HEK293 (cell line): ENCODE measurements around the gene MGMT.
A peak's percentile ranks its signal among the peaks of the same experiment; 100 is the strongest.

Source experiments
- CTCF ChIA-PET: fragments of 350-600 bp; formaldehyde crosslinking; extraction: SDS; loops from one replicate; lab custom pipeline; 2021; ENCODE audit warnings: antibody characterized with exemption; lab: Yijun Ruan, JAX
- POLR2A ChIA-PET: fragments of 300-600 bp; formaldehyde crosslinking; extraction: SDS; loops from one replicate; lab custom pipeline; 2020; ENCODE audit warnings: antibody characterized with exemption, inconsistent platforms; lab: Yijun Ruan, JAX
- H3K27ac ChIP-seq: fragments of 200-500 bp; sonication (Bioruptor generic); 2 replicates; pipeline ENCODE4 v1.5.1; 2014; ENCODE audit warnings: low read depth, low read length, control low read depth, inconsistent platforms; ENCODE audit errors: extremely low read depth
- H3K36me3 ChIP-seq, 2 experiments: fragments of 200-500 bp in 1 of 2; sonication (Bioruptor generic) in 1 of 2; 1 replicate in 1 of 2; 2 replicates in 1 of 2; pipeline ENCODE4 v1.5.1; 2014 to 2017; ENCODE audit warnings: inconsistent platforms in 2 of 2, low read length in 2 of 2; ENCODE audit not compliant: control insufficient read depth in 2 of 2, insufficient read depth in 1 of 2
- H3K4me1 ChIP-seq: fragments of 200-500 bp; sonication (Bioruptor generic); 2 replicates; pipeline ENCODE4 v1.5.1; 2014; ENCODE audit warnings: mild to moderate bottlenecking, low read length, inconsistent platforms; ENCODE audit not compliant: control insufficient read depth, insufficient read depth
- H3K4me3 ChIP-seq: 2 replicates; pipeline ENCODE4 v1.5.1; 2011; ENCODE audit warnings: low read depth, mild to moderate bottlenecking, control low read depth, low read length, moderate library complexity
- H3K9me3 ChIP-seq: fragments of 200-500 bp; sonication (Bioruptor generic); 2 replicates; pipeline ENCODE4 v1.5.1; 2014; ENCODE audit warnings: low read depth, low read length, inconsistent platforms; ENCODE audit not compliant: control insufficient read depth, insufficient read depth
- GLIS2 ChIP-seq: fragments of 450-650 bp; formaldehyde crosslinking; IDR thresholded peaks from 2 replicates; pipeline ENCODE4 v1.5.1; 2016; ENCODE audit warnings: missing biosample characterization, missing genetic modification characterization
- HOXA7 ChIP-seq: sonication (generic); formaldehyde crosslinking; IDR thresholded peaks from 2 replicates; pipeline ENCODE4 v1.8.1; 2022; ENCODE audit warnings: missing genetic modification reagents, borderline replicate concordance
- KLF9 ChIP-seq: fragments of 450-650 bp; formaldehyde crosslinking; IDR thresholded peaks from 2 replicates; pipeline ENCODE4 v1.5.1; 2016; ENCODE audit warnings: missing biosample characterization, missing genetic modification characterization, low read depth
- RBAK ChIP-seq: fragments of 450-650 bp; formaldehyde crosslinking; IDR thresholded peaks from 2 replicates; pipeline ENCODE4 v1.5.1; 2016; ENCODE audit warnings: missing biosample characterization, missing genetic modification characterization
- REPIN1 ChIP-seq: fragments of 450-650 bp; formaldehyde crosslinking; IDR thresholded peaks from 2 replicates; pipeline ENCODE4 v1.5.1; 2017; ENCODE audit warnings: missing biosample characterization, missing genetic modification characterization, low read depth
- SALL2 ChIP-seq: fragments of 450-650 bp; formaldehyde crosslinking; IDR thresholded peaks from 2 replicates; pipeline ENCODE4 v1.5.0; 2017; ENCODE audit warnings: missing biosample characterization, mild to moderate bottlenecking, missing genetic modification characterization, borderline replicate concordance
- SETDB1 ChIP-seq: IDR thresholded peaks from one replicate; pipeline ENCODE4 v1.6.1; 2017; ENCODE audit warnings: mild to moderate bottlenecking, low read length, moderate library complexity, mixed read lengths; ENCODE audit not compliant: insufficient read length
- SP3 ChIP-seq: fragments of 450-650 bp; formaldehyde crosslinking; IDR thresholded peaks from 2 replicates; pipeline ENCODE4 v1.5.1; 2016; ENCODE audit warnings: missing biosample characterization, missing genetic modification characterization
- SP7 ChIP-seq: fragments of 450-650 bp; formaldehyde crosslinking; IDR thresholded peaks from 2 replicates; pipeline ENCODE4 v1.5.1; 2016; ENCODE audit warnings: missing biosample characterization, missing genetic modification characterization
- ZIC2 ChIP-seq: fragments of 450-650 bp; formaldehyde crosslinking; IDR thresholded peaks from 2 replicates; pipeline ENCODE4 v1.5.1; 2016; ENCODE audit warnings: missing biosample characterization, missing genetic modification characterization
- ZNF121 ChIP-seq: fragments of 450-650 bp; formaldehyde crosslinking; IDR thresholded peaks from 2 replicates; pipeline ENCODE4 v1.5.1; 2016; ENCODE audit warnings: missing biosample characterization, missing genetic modification characterization
- ZNF16 ChIP-seq: fragments of 450-650 bp; formaldehyde crosslinking; IDR thresholded peaks from 2 replicates; pipeline ENCODE4 v1.5.1; 2016; ENCODE audit warnings: low read depth, missing biosample characterization, missing genetic modification characterization
- ZNF184 ChIP-seq: fragments of 450-650 bp; IDR thresholded peaks from 2 replicates; pipeline ENCODE4 v1.5.1; 2018; ENCODE audit warnings: missing biosample characterization, mild to moderate bottlenecking, missing genetic modification characterization
- ZNF19 ChIP-seq: fragments of 450-650 bp; formaldehyde crosslinking; IDR thresholded peaks from 2 replicates; pipeline ENCODE4; 2016; ENCODE audit warnings: missing biosample characterization, missing genetic modification characterization, low read depth
- ZNF211 ChIP-seq: fragments of 450-650 bp; formaldehyde crosslinking; IDR thresholded peaks from 2 replicates; pipeline ENCODE4 v1.5.1; 2016; ENCODE audit warnings: low read depth, missing biosample characterization, missing genetic modification characterization
- ZNF37A ChIP-seq: fragments of 450-650 bp; IDR thresholded peaks from 2 replicates; pipeline ENCODE4 v1.5.1; 2018; ENCODE audit warnings: missing biosample characterization, missing genetic modification characterization
- ZNF521 ChIP-seq: fragments of 450-650 bp; formaldehyde crosslinking; IDR thresholded peaks from 2 replicates; pipeline ENCODE4 v1.5.1; 2017; ENCODE audit warnings: missing biosample characterization, mild to moderate bottlenecking, missing genetic modification characterization
- ZNF571 ChIP-seq: fragments of 450-650 bp; formaldehyde crosslinking; IDR thresholded peaks from 2 replicates; pipeline ENCODE4 v1.5.0; 2017; ENCODE audit warnings: missing biosample characterization, missing genetic modification characterization
- ZNF626 ChIP-seq: fragments of 450-650 bp; sonication (Bioruptor Pico); formaldehyde crosslinking; IDR thresholded peaks from 2 replicates; pipeline ENCODE4 v1.5.1; 2018; ENCODE audit warnings: missing biosample characterization, missing genetic modification characterization, inconsistent platforms
- ZNF768 ChIP-seq: fragments of 450-650 bp; formaldehyde crosslinking; IDR thresholded peaks from 2 replicates; pipeline ENCODE4 v1.5.1; 2018; ENCODE audit warnings: missing biosample characterization, mild to moderate bottlenecking, missing genetic modification characterization
- ZNF830 ChIP-seq: fragments of 450-650 bp; IDR thresholded peaks from 2 replicates; pipeline ENCODE4 v1.5.0; 2018; ENCODE audit warnings: missing biosample characterization, missing genetic modification characterization, low read depth, mild to moderate bottlenecking, moderate library complexity
- TF ChIP-seq, protein P1 (sequence below): fragments of 450-650 bp; formaldehyde crosslinking; IDR thresholded peaks from 2 replicates; pipeline ENCODE4 v1.5.1; 2016; ENCODE audit warnings: missing biosample characterization, missing genetic modification characterization
- TF ChIP-seq, protein P2 (sequence below): fragments of 450-650 bp; formaldehyde crosslinking; IDR thresholded peaks from 2 replicates; pipeline ENCODE4 v1.5.1; 2016; ENCODE audit warnings: missing biosample characterization, missing genetic modification characterization
- TF ChIP-seq, protein P3 (sequence below): fragments of 450-650 bp; formaldehyde crosslinking; IDR thresholded peaks from 2 replicates; pipeline ENCODE4 v1.5.1; 2017; ENCODE audit warnings: missing biosample characterization, missing genetic modification characterization
- TF ChIP-seq, protein P4 (sequence below): fragments of 450-650 bp; formaldehyde crosslinking; IDR thresholded peaks from 2 replicates; pipeline ENCODE4 v1.5.1; 2017; ENCODE audit warnings: missing biosample characterization, missing genetic modification characterization

MGMT gene

DNA sequence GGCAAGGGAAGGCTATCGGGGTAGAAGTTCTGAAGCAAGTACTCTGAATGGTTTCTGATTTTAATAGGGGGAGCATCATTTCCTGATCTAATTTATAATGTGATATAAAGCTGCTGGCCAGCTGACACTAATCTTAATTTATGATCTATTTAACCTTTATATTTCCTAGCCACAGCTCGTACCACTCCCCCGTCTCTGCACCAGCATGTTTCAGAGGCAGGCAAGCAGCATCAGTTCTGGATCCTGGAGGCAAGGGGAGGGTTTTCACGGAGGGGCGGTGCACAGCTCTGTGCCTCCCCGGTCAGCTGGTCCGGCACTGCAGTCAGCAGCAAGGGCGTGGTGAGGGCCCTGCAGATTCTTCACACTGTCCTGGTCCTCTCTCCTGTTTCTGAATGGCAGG, 30.0 kb downstream of the MGMT start:
- Histone ChIP-seq H3K9me3 (peaks cover 4% of the 10 kb centered on the region; the same call in 1 of the 2 replicates), H3K4me3 (no peak overlapping the region)
- POLR2A ChIA-PET = no interaction called here
- CTCF ChIA-PET = no interaction called here
- TF ChIP-seq, protein P1, sequence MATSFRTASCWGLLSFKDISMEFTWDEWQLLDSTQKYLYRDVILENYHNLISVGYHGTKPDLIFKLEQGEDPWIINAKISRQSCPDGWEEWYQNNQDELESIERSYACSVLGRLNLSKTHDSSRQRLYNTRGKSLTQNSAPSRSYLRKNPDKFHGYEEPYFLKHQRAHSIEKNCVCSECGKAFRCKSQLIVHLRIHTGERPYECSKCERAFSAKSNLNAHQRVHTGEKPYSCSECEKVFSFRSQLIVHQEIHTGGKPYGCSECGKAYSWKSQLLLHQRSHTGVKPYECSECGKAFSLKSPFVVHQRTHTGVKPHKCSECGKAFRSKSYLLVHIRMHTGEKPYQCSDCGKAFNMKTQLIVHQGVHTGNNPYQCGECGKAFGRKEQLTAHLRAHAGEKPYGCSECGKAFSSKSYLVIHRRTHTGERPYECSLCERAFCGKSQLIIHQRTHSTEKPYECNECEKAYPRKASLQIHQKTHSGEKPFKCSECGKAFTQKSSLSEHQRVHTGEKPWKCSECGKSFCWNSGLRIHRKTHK (tag by site-specific recombination) = no peak
- no peak for TF ChIP-seq ZNF521 (tag by site-specific recombination)
- no peak for TF ChIP-seq ZNF830 (tag by site-specific recombination)
- TF ChIP-seq KLF9 = no peak
- TF ChIP-seq GLIS2 (tag by site-specific recombination) = no peak
- no peak for TF ChIP-seq SP7 (tag by site-specific recombination)
- TF ChIP-seq ZNF121 = no peak
- TF ChIP-seq ZNF211 (tag by site-specific recombination) = no peak
- TF ChIP-seq SP3 (tag by site-specific recombination) = no peak
- TF ChIP-seq ZNF19 (tag by site-specific recombination) = no peak
- TF ChIP-seq, all 188 proteins: peak for 0
- H3K36me3 ChIP-seq = no peaks in the 10 kb centered on the region
- H3K27ac ChIP-seq = no peak overlapping the region
- peaks cover 2% of the 10 kb centered on the region for H3K4me1 ChIP-seq

DNA sequence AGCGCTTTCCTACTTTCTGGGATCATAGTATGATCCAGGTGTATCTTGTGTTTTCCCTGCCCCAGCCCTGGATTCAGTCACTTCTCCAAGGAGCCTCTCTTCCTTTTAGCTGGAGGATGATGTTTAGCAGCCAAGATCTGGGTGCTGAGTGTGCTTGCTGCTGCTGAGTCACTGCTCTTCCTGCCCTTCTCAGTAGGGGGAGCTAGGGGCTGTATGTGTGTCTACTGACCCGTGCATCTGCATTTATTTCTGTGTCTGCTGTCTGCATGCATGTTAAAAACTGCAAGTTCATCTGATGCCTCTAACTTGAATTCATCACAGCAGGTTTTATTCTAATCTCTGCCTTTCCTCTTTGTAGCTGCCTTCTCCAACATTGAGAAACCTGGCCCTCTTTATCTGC, 31.6 kb downstream of the MGMT start:
- no peaks in the 10 kb centered on the region for H3K36me3 ChIP-seq
- CTCF ChIA-PET = interaction anchor here (0.6 kb wide), 1 partner anchor 236 kb away, joined by 3 read pairs; no protein-coding TSS in a partner anchor

DNA sequence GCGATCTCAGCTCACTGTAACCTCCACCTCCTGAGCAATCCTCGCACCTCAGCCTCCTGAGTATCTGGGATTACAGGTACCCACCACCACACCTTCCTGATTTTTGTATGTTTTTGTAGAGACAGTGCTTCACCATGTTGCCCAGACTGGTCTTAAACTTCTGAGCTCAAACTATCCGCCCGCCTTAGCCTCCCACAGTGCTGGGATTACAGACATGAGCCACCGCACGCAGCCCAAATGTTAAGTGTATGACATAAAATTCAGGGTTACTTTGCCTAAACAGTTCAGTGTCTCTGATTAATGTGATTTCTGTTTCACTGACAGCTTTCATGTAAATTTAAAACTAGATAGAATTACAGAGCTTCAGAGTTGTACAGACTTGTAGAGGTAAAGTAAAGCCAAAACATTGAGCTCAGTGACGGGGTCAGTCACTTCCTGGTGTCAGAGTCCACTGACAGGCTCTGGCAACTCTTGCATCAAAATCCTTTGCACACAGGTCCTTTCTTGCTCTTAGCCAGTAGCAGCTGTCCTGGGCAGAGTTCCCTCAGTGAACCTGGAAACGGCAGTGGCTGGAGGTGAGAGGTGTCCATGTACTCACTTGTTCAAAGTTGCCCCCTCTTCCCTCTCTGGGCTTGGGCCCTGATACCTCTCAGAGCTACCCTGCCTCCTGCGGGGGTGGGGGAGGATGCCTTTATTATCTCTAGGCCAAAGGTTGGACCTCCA, 33.7 kb downstream of the MGMT start:
- peaks cover 4% of the 10 kb centered on the region; the same call in 1 of the 2 replicates for H3K9me3 ChIP-seq
- POLR2A ChIA-PET = no interaction called here
- TF ChIP-seq HOXA7 (CRISPR knock-in tag) (no peak), ZIC2 (tag by site-specific recombination) (no peak), ZNF184 (tag by site-specific recombination) (no peak), ZNF768 (tag by site-specific recombination) (no peak), ZNF16 (no peak), RBAK (no peak), ZNF571 (tag by site-specific recombination) (no peak), REPIN1 (tag by site-specific recombination) (no peak), ZNF626 (tag by site-specific recombination) (no peak), SALL2 (tag by site-specific recombination) (no peak)
- TF ChIP-seq, protein P2, sequence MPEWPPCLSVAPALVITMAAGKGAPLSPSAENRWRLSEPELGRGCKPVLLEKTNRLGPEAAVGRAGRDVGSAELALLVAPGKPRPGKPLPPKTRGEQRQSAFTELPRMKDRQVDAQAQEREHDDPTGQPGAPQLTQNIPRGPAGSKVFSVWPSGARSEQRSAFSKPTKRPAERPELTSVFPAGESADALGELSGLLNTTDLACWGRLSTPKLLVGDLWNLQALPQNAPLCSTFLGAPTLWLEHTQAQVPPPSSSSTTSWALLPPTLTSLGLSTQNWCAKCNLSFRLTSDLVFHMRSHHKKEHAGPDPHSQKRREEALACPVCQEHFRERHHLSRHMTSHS (tag by site-specific recombination) = no peak
- TF ChIP-seq, protein P3, sequence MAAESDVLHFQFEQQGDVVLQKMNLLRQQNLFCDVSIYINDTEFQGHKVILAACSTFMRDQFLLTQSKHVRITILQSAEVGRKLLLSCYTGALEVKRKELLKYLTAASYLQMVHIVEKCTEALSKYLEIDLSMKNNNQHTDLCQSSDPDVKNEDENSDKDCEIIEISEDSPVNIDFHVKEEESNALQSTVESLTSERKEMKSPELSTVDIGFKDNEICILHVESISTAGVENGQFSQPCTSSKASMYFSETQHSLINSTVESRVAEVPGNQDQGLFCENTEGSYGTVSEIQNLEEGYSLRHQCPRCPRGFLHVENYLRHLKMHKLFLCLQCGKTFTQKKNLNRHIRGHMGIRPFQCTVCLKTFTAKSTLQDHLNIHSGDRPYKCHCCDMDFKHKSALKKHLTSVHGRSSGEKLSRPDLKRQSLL (tag by site-specific recombination) = no peak
- TF ChIP-seq, protein P4, sequence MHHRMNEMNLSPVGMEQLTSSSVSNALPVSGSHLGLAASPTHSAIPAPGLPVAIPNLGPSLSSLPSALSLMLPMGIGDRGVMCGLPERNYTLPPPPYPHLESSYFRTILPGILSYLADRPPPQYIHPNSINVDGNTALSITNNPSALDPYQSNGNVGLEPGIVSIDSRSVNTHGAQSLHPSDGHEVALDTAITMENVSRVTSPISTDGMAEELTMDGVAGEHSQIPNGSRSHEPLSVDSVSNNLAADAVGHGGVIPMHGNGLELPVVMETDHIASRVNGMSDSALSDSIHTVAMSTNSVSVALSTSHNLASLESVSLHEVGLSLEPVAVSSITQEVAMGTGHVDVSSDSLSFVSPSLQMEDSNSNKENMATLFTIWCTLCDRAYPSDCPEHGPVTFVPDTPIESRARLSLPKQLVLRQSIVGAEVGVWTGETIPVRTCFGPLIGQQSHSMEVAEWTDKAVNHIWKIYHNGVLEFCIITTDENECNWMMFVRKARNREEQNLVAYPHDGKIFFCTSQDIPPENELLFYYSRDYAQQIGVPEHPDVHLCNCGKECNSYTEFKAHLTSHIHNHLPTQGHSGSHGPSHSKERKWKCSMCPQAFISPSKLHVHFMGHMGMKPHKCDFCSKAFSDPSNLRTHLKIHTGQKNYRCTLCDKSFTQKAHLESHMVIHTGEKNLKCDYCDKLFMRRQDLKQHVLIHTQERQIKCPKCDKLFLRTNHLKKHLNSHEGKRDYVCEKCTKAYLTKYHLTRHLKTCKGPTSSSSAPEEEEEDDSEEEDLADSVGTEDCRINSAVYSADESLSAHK = no peak
- no peak overlapping the region for H3K4me3 ChIP-seq
- H3K36me3 ChIP-seq = no peaks in the 10 kb centered on the region
- no peak overlapping the region for H3K27ac ChIP-seq
- peaks cover 9% of the 10 kb centered on the region for H3K4me1 ChIP-seq
- CTCF ChIA-PET = interaction anchor here (0.5 to 1.2 kb wide), 2 partner anchors 8 to 658 kb away, joined by 3 read pairs; no protein-coding TSS in a partner anchor

More for the DNA sequence above, 31.6 kb downstream of the MGMT start:
- peaks cover 9% of the 10 kb centered on the region for H3K4me1 ChIP-seq
- POLR2A ChIA-PET = no interaction called here
- H3K9me3 ChIP-seq = peaks cover 4% of the 10 kb centered on the region; the same call in 1 of the 2 replicates
- H3K27ac ChIP-seq = no peak overlapping the region
- TF ChIP-seq ZNF37A (tag by site-specific recombination) = no peak
- TF ChIP-seq SETDB1 = peak; percentile 55
- no peak overlapping the region for H3K4me3 ChIP-seq
